Loucy (cell line): ENCODE results near the gene EDAR.

Source experiments
- EZH2phosphoT487 ChIP-seq: fragments of 200-600 bp; IDR thresholded peaks from 2 replicates; pipeline ENCODE4 v1.6.1; 2018; ENCODE audit warnings: antibody characterized with exemption, mild to moderate bottlenecking, moderate library complexity, borderline replicate concordance
- TF ChIP-seq, protein P1 (sequence below): fragments of 200-600 bp; sonication (generic); conservative IDR thresholded peaks from 2 replicates; pipeline ENCODE4 v1.5.1; 2014; ENCODE audit warnings: mild to moderate bottlenecking, antibody characterized with exemption, low read length

DNA sequence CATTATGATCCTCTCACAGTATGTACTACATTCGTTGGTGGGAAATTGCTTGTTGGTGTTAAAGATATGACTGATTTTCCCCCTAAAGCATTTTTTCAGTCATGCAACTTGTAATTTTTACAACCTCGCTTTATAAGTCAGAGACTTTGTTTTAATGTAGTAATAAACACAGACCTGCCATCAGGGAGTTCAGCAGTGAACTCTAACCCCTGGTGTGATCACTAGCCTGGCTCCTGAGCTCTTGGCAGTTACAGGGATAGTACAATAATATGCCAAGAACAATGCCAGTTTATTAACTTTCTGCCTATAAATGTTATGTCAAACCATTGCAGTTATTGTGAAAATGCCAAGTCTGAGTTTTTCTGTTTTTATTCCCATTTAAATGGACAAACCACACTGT, 93.8 kb downstream of the EDAR start:
- TF ChIP-seq, protein P1, sequence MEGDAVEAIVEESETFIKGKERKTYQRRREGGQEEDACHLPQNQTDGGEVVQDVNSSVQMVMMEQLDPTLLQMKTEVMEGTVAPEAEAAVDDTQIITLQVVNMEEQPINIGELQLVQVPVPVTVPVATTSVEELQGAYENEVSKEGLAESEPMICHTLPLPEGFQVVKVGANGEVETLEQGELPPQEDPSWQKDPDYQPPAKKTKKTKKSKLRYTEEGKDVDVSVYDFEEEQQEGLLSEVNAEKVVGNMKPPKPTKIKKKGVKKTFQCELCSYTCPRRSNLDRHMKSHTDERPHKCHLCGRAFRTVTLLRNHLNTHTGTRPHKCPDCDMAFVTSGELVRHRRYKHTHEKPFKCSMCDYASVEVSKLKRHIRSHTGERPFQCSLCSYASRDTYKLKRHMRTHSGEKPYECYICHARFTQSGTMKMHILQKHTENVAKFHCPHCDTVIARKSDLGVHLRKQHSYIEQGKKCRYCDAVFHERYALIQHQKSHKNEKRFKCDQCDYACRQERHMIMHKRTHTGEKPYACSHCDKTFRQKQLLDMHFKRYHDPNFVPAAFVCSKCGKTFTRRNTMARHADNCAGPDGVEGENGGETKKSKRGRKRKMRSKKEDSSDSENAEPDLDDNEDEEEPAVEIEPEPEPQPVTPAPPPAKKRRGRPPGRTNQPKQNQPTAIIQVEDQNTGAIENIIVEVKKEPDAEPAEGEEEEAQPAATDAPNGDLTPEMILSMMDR: no peak
- no peak for TF ChIP-seq EZH2phosphoT487
